ENCODE results near the gene PSMB1.

GRCh38 chr6:170523256-170524171 is 29.6 kb downstream of the PSMB1 start:
- TF ChIP-seq CTCF (IDR thresholded peaks at IDR 0.05; ENCODE audit: low read length): no peak
- no peak for TF ChIP-seq EZH2 (IDR thresholded peaks at IDR 0.05; ENCODE audit: borderline replicate concordance, low read length)

Data from OCI-LY1 (cell line).